Body of pancreas (tissue), 4 donors: ENCODE results near the gene FDPS. TPM values are rescaled to one million over a fixed set of nuclear protein-coding genes. Genes with fewer than 3 reads are reported as not detected.

Experiments used
- ATAC-seq: fragments of 150-250 bp; one replicate; pipeline ENCODE4 v1.9.1; 2016
- DNase-seq, 4 donors: peaks; one replicate each; pipeline ENCODE4 v3.0.0-alpha.2; 2019
- H3K27ac ChIP-seq, 4 donors: fragments of 200-600 bp; sonication (generic); 1 replicate in 3 of 4; 2 replicates in 1 of 4; pipeline versions ENCODE4 v1.5.1 to v1.6.1; 2016 to 2019; ENCODE audit warnings: mild to moderate bottlenecking in 1 of 4, mixed read lengths in 1 of 4, moderate library complexity in 1 of 4
- H3K27me3 ChIP-seq, 2 donors: fragments of 200-600 bp; sonication (generic); one replicate each; pipeline ENCODE4 v1.6.0; 2016; ENCODE audit warnings: mild to moderate bottlenecking in 1 of 2
- H3K36me3 ChIP-seq, 2 donors: fragments of 200-600 bp; sonication (generic); replicated peaks in 1 of 2; 2 replicates each; pipeline ENCODE4 v1.5.1; 2016; ENCODE audit warnings: low read depth in 2 of 2; ENCODE audit not compliant: insufficient read depth in 1 of 2
- H3K4me1 ChIP-seq: fragments of 200-600 bp; sonication (generic); one replicate; pipeline ENCODE4 v1.6.0; 2016
- H3K4me3 ChIP-seq, 2 donors: fragments of 200-600 bp; sonication (generic); 1 replicate in 1 of 2; 2 replicates in 1 of 2; pipeline ENCODE4 v1.5.1; 2016 to 2019
- H3K9me3 ChIP-seq, 3 donors: fragments of 200-600 bp; sonication (generic); 1 replicate in 2 of 3; 2 replicates in 1 of 3; pipeline ENCODE4 v1.5.1; 2016
- POLR2A ChIP-seq, 3 donors: fragments of 450-650 bp; IDR thresholded peaks; one replicate each; pipeline ENCODE4 v1.6.1; 2016; ENCODE audit warnings: antibody characterized with exemption in 3 of 3, mild to moderate bottlenecking in 2 of 3
- WGBS, 2 donors: methylation state at CpG; one replicate each; pipeline ENCODE4 v1.1.5; 2017; 5-methylcytosine and 5-hydroxymethylcytosine counted together
- intact Hi-C: fragments of 100-400 bp; cut with DNase I; formaldehyde crosslinking; loops from one replicate; pipeline ENCODE4 v1.15.1; 2023
- total RNA-seq, 2 donors: library from RNA; depleted of rRNA; stranded (reverse); fragments of >200 nt; gene quantifications; one replicate each; pipeline ENCODE4 v1.1.0, GENCODE V29; 2016
- TF ChIP-seq, protein P1 (sequence below), 7 experiments: fragments of 450-650 bp in 4 of 7; fragments of 200-600 bp in 3 of 7; sonication (generic) in 3 of 7; IDR thresholded peaks; one replicate each; pipeline ENCODE4 v1.5.1; 2016 to 2019; ENCODE audit warnings: antibody characterized with exemption in 7 of 7

FDPS gene
- total RNA-seq, 2 donors from 2014 or later = 59.7 to 94.3 TPM

- no peak overlapping the region for H3K4me3 ChIP-seq
- H3K4me1 ChIP-seq = peaks cover 12% of the 10 kb centered on the region
- H3K27ac ChIP-seq = no peak overlapping the region
- ATAC-seq = no peak
- H3K27me3 ChIP-seq = no peaks in the 10 kb centered on the region
- no peaks in the 10 kb centered on the region for H3K36me3 ChIP-seq
- TF ChIP-seq, protein P1, sequence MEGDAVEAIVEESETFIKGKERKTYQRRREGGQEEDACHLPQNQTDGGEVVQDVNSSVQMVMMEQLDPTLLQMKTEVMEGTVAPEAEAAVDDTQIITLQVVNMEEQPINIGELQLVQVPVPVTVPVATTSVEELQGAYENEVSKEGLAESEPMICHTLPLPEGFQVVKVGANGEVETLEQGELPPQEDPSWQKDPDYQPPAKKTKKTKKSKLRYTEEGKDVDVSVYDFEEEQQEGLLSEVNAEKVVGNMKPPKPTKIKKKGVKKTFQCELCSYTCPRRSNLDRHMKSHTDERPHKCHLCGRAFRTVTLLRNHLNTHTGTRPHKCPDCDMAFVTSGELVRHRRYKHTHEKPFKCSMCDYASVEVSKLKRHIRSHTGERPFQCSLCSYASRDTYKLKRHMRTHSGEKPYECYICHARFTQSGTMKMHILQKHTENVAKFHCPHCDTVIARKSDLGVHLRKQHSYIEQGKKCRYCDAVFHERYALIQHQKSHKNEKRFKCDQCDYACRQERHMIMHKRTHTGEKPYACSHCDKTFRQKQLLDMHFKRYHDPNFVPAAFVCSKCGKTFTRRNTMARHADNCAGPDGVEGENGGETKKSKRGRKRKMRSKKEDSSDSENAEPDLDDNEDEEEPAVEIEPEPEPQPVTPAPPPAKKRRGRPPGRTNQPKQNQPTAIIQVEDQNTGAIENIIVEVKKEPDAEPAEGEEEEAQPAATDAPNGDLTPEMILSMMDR (IDR thresholded peaks at IDR 0.05) = no peak
- TF ChIP-seq POLR2A (IDR thresholded peaks at IDR 0.05) = no peak
- no peaks in the 10 kb centered on the region for H3K9me3 ChIP-seq
- WGBS, 2 donors = 57 to 64% methylated on average over 11 of the region's 11 CpGs
- no peak for DNase-seq
- intact Hi-C loops = no loop called here
Observed at GRCh38 chr1:155304558-155305063, 4.1 kb upstream of the FDPS start.

DNA sequence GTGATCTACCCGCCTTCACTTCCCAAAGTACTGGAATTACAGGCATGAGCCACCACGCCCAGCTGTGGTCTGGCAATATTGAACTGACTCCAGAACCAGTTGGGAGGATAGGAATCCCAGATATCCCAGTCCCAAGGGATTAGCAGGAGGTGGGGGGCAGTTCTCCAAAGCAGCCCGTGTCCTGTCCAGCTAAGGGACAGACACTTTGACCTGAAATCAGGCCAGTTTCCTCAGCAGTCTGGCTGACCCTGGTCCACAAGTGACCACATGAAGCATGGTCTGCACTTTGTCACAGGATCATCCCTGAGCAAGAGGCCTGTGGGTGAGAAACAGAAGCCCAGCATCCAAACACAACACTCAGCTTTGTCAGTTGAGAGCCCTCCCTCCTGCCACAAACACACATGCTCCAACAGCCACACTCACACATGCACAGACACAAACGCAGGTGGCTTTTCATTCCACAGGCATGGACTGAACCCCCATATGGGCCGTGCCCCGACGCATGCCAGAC, 2.7 kb upstream of the FDPS start:
- 55 to 75% methylated on average over 3 to 7 of the region's 7 CpGs for WGBS, 2 donors
- no peak overlapping the region for H3K27ac ChIP-seq
- TF ChIP-seq POLR2A (IDR thresholded peaks at IDR 0.05) = no peak
- TF ChIP-seq, protein P1 (IDR thresholded peaks at IDR 0.05) = no peak
- H3K4me3 ChIP-seq = no peak overlapping the region
- DNase-seq (peak in 2 of 4 donors; percentile 25 to 29), ATAC-seq (no peak)
- H3K27me3 ChIP-seq = no peaks in the 10 kb centered on the region
- H3K36me3 ChIP-seq = no peaks in the 10 kb centered on the region
- intact Hi-C loops = no loop called here
- H3K9me3 ChIP-seq = no peaks in the 10 kb centered on the region
- H3K4me1 ChIP-seq = peaks cover 25% of the 10 kb centered on the region

DNA sequence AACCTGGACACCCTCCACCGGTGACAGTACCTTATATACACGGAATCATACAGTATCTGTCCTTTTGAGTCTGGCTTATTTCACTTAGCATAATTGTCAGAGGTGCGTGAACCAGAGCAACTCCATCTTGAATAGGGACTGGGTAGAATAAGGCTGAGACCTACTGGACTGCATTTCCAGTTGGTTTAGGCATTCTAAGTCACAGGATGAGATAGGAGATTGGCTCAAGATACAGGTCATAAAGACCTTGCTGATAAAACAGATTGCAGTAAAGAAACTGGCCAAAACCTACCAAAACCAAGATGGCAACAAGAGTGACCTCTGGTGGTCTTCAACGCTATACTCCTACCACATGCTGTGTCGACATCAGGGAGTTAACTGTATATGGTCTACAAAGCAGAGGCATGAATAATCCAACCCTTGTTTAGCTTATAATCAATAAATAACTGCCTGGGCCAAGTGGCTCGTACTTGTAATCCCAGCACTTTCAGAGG, 1.4 kb upstream of the FDPS start:
- H3K4me3 ChIP-seq = no peak overlapping the region
- H3K27ac ChIP-seq = peak overlapping the region in 1 of 4 donors; percentile 94
- no peaks in the 10 kb centered on the region for H3K9me3 ChIP-seq
- DNase-seq = peak in 1 of 4 donors; percentile 14
- peaks cover 31% of the 10 kb centered on the region for H3K4me1 ChIP-seq
- 45 to 69% methylated on average over 6 of the region's 6 CpGs for WGBS, 2 donors
- H3K27me3 ChIP-seq = no peaks in the 10 kb centered on the region
- no peaks in the 10 kb centered on the region for H3K36me3 ChIP-seq
- no peak for ATAC-seq
- TF ChIP-seq POLR2A (IDR thresholded peaks at IDR 0.05) = no peak
- TF ChIP-seq, protein P1 (IDR thresholded peaks at IDR 0.05) = peak in 2 of 7 experiments; percentile 11 to 15
- intact Hi-C loops = no loop called here

GRCh38 chr1:155309423-155310021, 856 bp downstream of the FDPS start:
- H3K4me1 ChIP-seq = peaks cover 31% of the 10 kb centered on the region
- TF ChIP-seq POLR2A (IDR thresholded peaks at IDR 0.05) = no peak
- TF ChIP-seq, protein P1 (IDR thresholded peaks at IDR 0.05) = no peak
- no peaks in the 10 kb centered on the region for H3K27me3 ChIP-seq
- intact Hi-C loops = no loop called here
- no peaks in the 10 kb centered on the region for H3K9me3 ChIP-seq
- H3K36me3 ChIP-seq = no peaks in the 10 kb centered on the region
- WGBS, 2 donors = 0 to 2% methylated on average over 5 to 11 of the region's 11 CpGs
- H3K4me3 ChIP-seq = peak overlapping the region; percentile 16 to 48
- peak overlapping the region; percentile 60 to 94 (median 86) for H3K27ac ChIP-seq
- peak; percentile 32 to 73 (median 58) for DNase-seq
- no peak for ATAC-seq
